GM21825 (cell line): ENCODE results near the gene MKRN2.
"Not testable (repeated sequence)": the region's sequence is repeated elsewhere in the genome, so short reads cannot be mapped to it uniquely, and the experiment has no call there.

Experiments used
- ATAC-seq: cut with Tn5 transposase; IDR thresholded peaks from one replicate; pipeline ENCODE4 v1.9.1; 2021; ENCODE audit warnings: mild to moderate bottlenecking, moderate library complexity; ENCODE audit not compliant: unreplicated experiment

MKRN2 gene

DNA sequence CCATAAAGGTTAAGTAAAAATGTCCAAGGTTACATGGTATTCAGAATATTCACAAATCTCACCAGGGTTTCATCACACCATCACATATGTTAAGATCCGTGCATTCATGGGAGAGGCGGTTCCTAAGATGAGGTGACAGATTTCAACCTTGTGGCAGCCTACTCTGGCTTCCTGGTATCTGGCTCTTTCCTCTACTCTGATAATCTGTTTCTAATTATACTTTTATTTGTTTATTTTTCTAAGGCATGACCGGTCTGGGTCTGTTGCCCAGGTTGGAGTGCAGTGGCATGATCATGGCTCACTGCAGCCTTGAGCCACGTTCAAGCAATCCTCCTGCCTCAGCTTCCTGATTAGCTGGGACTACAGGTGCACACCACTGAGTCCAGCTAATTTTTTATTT is 72.7 kb downstream of the MKRN2 start:
- ATAC-seq = no peak

DNA sequence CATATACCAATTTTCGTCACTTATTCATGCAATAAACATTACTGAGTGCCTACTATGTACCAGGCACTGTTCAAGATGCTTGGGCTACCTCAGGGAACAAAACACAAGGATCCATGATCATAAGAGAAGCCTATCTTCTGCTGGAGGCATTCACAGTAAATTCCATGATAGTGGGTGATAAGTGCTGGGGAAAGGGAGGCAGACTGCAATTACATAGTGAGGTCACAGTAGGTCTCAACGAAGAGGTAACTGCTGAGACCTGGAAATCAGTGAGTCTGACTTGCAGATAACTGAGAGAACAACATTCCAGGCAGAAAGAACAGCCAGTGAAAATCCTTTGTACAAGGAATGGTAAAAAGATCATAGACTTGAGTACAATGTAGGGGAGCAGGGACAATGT is 73.4 kb downstream of the MKRN2 start:
- ATAC-seq = no peak

DNA sequence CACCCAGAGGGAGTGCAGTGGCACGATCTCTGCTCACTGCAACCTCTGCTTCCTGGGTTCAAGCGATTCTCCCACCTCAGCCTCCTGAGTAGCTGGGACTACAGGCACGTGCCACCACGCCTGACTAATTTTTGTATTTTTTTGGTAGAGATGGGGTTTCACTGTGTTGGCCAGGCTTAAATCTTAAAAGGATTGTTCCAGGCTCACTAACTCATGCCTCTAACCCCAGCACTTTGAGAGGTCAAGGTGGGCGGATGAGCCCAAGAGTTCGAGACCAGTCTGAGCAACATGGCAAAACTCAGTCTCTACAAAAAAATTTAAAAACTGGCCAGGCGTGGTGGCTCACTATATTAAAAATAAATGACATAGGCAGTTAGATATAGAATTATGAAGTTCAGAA is 74.0 kb downstream of the MKRN2 start:
- not testable (repeated sequence) for ATAC-seq

DNA sequence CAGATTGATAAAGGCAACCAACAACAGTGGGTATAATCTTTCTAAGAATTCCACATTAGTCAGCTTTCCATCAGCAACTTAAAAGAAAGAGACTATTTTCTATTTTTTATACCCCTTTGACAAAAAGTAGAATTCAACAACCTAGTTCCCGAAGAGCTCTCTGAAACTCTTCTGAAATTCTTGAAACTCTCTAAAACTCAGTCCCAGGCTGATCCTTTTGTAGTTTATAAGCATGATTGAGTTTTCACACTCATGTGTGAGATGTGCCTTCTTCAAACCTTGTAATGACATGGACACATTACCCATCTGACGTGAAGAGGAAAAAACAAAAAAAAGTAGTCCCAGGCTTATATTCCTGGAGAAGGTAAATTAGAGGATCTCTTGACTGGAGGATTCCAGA is 75.6 kb downstream of the MKRN2 start:
- no peak for ATAC-seq

DNA sequence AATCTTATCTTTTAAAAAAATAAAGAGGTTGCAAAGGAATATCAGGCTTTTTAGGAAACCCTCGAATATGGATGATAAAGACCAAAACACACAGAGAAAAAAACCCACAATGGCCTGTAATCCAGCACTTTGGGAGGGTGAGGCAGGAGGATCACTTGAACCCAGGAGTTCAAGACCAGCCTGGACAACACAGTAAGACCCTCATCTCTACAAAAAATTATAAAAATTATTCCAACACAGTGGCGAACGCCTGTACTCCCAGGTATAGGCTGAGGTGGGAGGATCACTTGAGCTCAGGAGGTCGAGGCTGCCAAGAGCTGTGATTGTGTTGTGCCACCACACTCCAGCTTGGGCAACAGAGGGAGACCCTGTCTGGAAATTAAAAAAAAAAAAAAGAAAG is 76.2 kb downstream of the MKRN2 start:
- ATAC-seq = no peak
